NCI-H2227 (cell line): ENCODE measurements around the gene PKNOX1.
A peak's percentile ranks its signal among the peaks of the same experiment; 100 is the strongest.
"Not testable (repeated sequence)": the region's sequence is repeated elsewhere in the genome, so short reads cannot be mapped to it uniquely, and the experiment has no call there.

ENCODE experiments used
- DNase-seq: peaks from one replicate; lab custom pipeline; 2025; ENCODE audit not compliant: unreplicated experiment; lab: John Stamatoyannopoulos, UW

The PKNOX1 gene

DNA sequence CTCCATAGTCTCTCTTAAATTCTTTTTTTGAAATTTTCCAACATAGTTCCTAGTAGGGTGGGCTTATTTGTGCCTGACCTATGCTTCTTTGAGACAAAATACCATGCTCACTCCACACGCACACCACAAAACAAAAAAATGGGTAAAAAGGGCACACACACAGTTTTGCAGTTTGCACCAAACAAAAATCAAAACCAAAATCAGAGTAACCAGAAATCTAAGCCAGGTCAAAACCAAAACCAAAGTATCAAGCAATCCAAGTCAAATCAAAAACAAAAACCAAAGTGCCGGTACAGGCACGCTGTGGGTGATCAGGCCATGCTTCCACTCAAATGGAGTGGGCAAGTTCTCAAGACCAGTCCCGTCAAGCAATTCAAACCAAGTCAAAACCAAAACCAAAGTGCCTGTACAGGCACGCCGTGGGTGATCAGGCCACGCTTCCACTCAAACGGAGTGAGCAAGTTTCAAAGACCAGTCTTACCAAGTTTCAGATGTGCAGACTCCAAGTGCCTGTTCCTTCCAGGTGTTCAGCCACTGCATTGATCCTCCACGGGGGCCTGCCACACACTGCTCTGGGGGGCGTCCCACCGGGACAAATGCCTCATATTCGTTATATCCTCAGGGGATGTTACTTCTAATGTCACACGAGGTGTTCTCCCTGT lies 25.1 kb upstream of the PKNOX1 start:
- DNase-seq = not testable (repeated sequence)

- not testable (repeated sequence) for DNase-seq
Measured at GRCh38 chr21:42951193-42951592, 23.2 kb upstream of the PKNOX1 start.

DNA sequence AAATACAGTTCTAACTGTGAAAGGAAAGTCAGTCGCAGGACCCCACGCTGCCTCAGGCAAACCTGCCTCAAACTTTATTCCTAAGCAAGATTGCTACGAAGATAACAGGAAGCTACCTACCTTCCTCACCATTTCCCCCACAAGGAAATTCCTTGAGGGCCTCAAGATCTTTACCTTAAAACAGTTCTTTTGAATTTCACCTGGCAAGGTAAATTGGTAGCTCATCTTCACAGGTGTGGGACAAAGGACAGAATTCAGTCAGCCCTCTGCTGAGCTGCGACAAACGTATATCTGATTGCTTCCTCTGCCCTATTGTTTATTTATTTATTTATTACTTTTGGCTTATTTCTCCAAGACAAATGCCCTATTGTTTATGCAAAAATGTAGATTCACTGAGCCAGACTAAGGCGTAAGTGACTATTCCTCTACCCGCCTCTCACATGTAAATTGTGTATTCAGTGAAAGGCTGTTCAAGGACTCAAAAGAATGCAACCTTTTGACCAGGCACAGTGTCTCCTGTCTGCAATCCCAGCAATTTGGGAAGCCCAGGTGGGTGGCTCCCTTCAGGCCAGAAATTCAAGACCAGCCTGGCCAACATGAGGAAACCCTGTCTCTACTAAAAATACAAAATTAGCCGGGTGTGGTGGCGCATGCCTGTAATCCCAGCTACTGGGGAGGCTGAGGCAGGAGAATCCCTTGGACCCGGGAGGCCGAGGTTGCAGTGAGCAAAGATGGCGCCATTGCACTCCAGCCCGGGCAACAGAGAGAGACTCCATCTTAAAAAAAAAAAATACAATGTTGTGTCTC lies 17.3 kb upstream of the PKNOX1 start:
- no peak for DNase-seq

- not testable (repeated sequence) for DNase-seq
Measured at GRCh38 chr21:42958122-42958521, 16.2 kb upstream of the PKNOX1 start.

- no peak for DNase-seq
Measured at GRCh38 chr21:42959728-42960127, 14.6 kb upstream of the PKNOX1 start.

GRCh38 chr21:42962380-42963007 lies 11.9 kb upstream of the PKNOX1 start:
- no peak for DNase-seq

- DNase-seq = no peak
Measured at GRCh38 chr21:42964086-42964485, 10.3 kb upstream of the PKNOX1 start.

- no peak for DNase-seq
Measured at GRCh38 chr21:42964546-42965210, 9.7 kb upstream of the PKNOX1 start.

- DNase-seq = no peak
Measured at GRCh38 chr21:42965211-42965560, 9.2 kb upstream of the PKNOX1 start.

DNA sequence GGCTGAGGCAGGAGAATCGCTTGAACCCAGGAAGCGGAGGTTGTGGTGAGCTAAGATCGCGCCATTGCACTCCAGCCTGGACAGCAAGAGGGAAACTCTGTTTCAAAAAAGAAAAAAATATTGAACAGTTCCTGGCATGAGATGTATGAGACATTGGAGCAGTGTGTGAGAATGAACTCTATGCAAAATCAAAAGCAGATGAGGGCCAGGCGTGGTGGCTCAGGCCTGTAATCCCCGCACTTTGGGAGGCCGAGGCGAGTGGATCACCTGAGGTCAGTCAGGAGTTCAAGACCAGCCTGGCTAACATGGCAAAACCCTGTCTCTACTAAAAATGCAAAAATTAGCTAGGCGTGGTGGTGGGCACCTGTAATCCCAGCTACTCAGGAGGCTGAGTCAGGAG lies 6.7 kb upstream of the PKNOX1 start:
- not testable (repeated sequence) for DNase-seq

- DNase-seq = no peak
Measured at GRCh38 chr21:42969193-42969600, 5.2 kb upstream of the PKNOX1 start.

- DNase-seq = no peak
Measured at GRCh38 chr21:42970946-42971653, 3.3 kb upstream of the PKNOX1 start.

DNA sequence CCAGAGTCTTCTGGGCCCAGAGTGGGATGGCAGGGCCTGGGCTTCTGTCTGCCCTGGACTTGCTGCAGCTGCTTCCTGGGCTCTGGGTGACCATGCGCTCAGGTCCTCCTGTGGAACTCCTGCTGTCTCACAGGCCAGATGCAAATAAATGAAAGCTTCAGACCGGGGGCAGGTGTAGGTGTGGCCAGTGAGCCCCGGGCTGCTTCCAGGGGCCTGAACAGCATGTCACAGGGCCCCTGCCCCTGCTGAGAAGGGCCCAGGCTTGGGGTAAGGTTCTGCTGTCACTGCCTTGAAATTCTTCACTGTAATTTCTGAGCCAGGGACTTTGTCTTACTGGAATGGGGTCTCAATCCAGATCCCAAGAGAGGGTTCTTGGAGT lies 2.5 kb upstream of the PKNOX1 start:
- no peak for DNase-seq

- DNase-seq = no peak
Measured at GRCh38 chr21:42973309-42973990, 912 bp upstream of the PKNOX1 start.

GRCh38 chr21:42974832-42975820 lies 764 bp downstream of the PKNOX1 start:
- peak; percentile 90 for DNase-seq

DNA sequence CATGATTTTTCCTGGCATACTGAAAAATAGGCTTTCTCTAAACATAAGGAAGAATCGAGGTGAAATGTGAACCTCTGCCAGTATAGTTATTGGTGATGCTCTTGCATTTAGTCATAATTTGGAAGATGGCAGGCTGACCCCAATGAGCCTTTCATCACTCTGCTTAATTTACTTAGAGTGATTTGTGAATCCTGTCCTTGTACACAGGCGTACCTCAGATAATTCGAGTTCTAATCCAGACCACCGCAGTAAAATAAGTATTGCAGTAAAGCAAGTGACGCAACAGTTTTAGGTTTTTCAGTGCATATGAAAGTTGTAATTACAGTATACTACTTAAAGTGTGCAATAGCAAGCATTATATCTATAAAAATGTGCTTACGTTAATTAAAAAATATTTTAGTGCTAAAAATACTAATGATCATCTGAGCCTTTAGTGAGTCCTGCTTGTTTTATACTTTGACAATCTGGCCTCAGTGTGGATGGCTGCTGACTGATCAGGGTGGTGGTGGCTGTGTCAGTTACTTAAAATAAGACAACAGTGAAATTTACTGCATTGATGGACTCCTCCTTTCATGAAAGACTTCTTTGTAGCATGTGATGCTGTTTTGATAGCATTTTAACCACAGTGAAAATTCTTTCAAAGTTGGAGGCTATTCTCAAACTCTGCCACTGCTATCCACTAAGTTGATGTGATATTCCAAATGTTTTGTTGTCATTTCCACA lies 1.7 kb downstream of the PKNOX1 start:
- no peak for DNase-seq

DNA sequence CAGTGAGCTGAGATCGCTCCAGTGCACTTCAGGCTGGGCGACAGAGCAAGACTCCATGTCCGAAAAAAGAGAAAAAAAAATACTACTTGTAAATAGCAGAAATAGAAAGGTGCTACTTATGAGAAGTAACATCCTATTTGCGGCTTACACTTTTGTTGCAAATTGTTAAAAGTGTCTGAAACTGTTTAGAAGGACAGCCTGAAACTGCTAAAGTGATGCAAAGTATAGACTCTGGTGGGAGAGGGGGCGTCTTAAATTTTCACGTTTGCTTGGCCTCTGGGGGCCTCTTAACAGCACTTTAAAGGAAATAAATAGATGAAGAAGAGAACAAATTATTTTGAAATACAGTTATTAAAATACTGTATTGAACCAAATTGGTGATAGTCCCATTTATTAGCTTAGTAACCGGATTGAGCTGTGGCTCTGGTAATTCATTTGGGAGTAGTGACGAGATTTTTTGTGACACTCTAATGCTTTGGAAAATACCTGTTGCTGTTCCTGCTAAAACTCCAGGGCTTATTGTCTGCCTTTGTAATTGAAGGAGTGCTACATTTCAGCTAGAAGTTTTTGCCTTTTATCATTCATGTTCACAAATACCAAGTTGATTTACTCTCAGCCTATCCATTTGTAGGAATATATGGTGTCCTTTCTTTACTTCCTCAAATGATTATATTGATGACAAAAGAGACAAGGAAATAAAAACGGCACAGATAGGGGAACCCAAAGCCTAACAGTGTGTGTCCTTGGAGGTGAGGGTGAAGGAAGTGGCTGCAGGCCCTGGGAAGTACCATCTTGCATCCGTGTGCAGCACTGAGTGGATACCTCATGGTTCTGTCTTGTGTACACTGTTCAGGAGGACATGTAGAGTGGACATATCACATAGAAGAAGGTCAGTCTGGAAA lies 6.2 kb downstream of the PKNOX1 start:
- no peak for DNase-seq

DNA sequence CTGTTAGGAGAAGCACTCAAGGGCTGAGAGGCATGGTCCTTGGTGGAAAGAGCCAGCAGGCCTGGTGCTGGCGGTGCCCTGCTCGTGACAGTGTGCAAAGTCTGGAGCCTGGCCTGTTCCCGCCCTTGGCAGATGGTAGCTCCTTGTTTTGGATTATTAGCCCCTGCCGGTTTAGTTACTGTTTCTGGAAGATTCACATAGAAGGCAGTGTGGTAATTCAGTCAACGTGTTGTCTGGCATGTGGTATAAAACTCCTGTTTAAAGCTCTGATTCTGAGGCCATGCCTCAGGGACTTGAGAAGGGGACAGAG lies 6.8 kb downstream of the PKNOX1 start:
- no peak for DNase-seq
